ENCODE results near the gene PRRG2.

The PRRG2 gene

GRCh38 chr19:49557641-49558325 lies 23.3 kb upstream of the PRRG2 start:
- DNase-seq (ENCODE audit: low read depth): no peak

- DNase-seq (ENCODE audit: low read depth): no peak
Observed at GRCh38 chr19:49558591-49558990, 22.5 kb upstream of the PRRG2 start.

DNA sequence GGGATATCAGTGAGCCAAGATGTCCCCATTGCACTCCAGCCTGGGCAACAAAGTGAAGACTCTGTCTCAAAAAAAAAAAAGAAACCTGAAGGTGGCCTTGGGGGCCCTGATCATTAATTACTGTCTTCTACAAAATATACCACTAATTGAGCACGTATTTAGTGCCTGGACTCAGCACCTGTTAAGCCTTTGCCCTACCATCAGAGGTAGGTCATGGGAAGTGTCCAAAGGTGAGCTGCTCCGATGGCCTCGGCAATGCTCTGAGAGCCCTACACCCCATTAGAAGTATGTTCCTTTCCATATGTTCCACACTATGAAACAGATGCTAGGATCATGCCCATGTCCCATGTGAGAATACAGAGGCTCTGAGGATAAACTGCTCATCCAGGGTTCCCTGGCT lies 21.7 kb upstream of the PRRG2 start:
- DNase-seq (ENCODE audit: low read depth): no peak

DNA sequence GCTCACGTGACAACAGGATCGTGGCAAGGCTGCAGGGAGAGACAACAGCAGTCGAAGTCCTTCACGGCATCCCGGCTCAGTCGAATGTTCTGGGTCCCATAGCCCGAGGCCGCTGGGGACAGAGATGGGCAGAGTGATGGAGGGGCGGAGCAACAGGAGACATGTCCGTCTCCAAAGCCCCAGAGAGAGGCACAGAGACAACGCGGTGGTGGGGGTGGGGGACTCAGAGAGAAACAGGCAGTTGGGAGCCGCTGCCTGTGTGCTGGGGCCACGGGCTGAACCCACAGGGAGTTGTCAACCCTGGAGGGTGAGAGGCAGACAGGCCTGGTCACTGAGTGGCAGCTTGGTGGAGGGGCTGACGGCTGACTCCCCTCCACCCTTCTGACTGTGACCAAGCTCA lies 21.2 kb upstream of the PRRG2 start:
- DNase-seq (ENCODE audit: low read depth): no peak

- DNase-seq (ENCODE audit: low read depth): no peak
Observed at GRCh38 chr19:49560358-49560900, 20.7 kb upstream of the PRRG2 start.

- no peak for DNase-seq (ENCODE audit: low read depth)
Observed at GRCh38 chr19:49564616-49565045, 16.5 kb upstream of the PRRG2 start.

DNA sequence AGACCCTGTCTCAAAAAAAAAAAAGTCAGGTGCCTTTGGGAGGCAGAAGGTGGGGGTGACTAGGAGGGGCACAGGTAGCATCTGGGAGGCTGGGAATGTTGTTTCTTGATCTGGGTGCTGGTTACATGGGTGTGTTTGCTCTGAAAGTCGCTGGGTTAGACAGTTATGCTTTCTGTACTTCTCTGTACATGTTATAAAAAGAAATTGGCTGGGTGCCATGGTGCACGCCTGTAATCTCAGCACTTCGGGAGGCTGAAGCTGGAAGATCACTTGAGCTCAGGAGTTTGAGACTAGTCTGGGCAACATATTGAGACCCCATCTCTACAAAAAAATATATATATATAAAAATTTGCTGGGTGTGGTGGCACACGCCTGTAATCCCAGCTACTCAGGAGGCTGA lies 15.9 kb upstream of the PRRG2 start:
- DNase-seq (ENCODE audit: low read depth): no peak

DNA sequence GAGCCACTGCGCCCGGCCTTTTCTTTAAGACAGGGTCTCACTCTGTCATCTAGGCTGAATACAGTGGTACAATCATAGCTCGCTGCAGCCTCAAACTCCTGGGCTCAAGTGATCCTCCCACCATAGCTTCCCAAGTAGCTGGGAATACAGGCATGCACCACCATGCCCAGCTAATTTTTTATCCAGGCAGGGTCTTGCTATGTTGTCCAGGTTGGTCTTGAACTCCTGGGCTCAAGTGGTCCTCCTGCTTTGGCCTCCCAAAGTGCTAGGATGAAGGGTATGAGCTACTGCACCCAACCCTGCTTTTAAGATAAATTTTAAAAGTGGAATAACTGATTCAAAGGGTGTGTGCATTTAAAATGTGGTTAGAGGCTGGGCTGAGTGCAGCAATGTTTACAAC lies 14.8 kb upstream of the PRRG2 start:
- no peak for DNase-seq (ENCODE audit: low read depth)

GRCh38 chr19:49567861-49568441 lies 13.2 kb upstream of the PRRG2 start:
- no peak for DNase-seq (ENCODE audit: low read depth)

DNA sequence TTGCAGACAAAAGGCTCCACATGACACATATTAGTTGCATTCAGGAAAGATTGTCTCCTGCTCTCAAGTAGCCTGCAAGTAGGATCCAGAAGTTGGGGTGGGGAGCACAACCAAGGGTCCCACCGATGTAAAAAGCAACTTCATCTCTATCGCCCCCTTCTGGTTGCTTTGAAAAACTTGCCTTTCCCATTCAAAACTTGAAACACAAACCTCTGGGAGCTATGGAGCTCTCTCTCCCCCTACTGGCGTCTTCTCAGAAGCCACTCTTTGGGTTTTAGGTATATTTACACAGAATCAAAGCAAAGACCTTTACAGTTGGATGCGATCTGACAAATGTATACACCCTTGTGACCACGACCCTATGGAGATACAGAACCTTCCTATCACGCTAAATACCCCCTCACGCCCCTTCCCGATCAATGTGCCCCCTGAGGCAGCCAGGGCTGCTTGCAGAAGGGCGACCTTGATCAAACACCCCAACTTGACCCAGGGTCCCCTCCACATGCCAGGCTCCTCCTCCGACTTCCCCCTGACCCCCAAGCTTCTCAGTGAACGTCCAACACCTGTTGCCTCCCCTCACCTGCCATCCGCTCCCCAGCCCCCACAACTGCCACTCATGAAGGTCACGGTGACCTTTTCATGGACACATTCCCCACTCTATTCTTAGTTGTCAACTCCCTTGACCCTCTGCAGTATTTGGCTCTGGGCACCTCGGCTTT lies 10.8 kb upstream of the PRRG2 start:
- no peak for DNase-seq (ENCODE audit: low read depth)

DNA sequence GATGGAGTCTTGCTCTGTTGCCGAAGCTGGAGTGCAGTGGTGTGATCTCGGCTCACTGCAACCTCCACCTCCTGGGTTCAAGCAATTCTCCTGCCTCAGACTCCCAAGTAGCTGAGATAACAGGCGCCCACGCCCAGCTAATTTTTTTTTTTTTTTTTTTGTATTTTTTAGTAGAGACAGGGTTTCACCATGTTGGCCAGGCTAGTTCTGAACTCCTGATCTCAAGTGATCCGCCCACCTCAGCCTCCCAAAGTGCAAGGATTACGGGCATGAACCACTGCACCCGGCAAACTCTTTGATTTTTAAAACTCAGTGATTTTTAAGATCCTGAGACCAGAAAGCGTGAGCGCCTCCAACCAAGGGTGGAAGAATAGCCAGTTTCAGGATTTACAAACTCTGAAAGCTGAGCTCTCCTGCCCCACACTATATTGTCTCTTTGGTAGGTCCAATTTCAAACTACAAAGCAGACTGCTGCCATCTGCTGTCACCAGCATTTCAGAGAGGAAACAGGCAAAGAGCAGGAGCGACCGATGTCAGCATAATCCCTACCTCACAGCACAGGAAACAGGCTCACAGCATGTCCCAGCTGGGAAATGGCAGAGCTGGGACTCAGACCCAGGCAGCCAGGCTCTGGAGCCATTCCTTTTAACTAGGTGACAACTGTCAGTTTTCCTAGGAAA lies 10.0 kb upstream of the PRRG2 start:
- no peak for DNase-seq (ENCODE audit: low read depth)

DNA sequence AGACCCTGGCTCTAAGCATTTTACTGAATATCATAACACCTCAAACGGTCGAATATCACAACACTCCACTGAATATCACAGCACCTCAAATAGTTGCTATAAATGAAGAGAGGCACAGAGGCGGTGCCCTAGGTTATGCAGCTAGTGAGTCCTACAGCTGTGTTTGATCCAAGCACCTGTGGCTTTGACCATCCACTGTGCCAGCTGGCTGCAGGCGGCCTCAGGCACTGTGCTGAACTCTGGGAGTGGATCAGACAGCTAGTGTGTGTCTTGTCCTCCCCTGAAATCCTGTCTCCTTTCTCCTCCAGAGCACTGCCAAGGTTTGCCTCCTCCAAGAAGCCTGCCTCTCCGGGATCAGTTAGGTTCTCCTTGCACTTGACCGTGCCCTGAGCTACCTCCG lies 8.1 kb upstream of the PRRG2 start:
- DNase-seq (ENCODE audit: low read depth): no peak

GRCh38 chr19:49573425-49573824 lies 7.7 kb upstream of the PRRG2 start:
- no peak for DNase-seq (ENCODE audit: low read depth)

- DNase-seq (ENCODE audit: low read depth): no peak
Observed at GRCh38 chr19:49574206-49574755, 6.8 kb upstream of the PRRG2 start.

DNA sequence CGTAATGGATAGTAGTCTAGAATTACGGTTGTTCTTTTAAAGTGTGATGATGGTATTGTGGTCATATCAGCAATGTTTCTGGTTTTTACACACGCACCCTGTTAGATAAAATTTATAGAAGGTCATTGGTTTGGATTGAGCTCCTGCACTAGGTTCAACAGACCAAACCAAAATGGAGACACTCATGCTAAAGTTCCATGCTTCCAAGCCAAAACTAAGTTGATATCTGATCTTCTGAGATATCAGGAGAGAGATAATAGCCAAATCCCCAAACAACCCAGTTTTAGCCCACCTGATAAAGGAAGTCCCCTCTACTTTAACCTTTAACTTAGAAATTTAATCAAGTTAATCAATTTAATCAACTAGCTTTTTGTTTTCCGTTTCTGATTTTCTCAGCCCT lies 1.9 kb upstream of the PRRG2 start:
- no peak for DNase-seq (ENCODE audit: low read depth)

DNA sequence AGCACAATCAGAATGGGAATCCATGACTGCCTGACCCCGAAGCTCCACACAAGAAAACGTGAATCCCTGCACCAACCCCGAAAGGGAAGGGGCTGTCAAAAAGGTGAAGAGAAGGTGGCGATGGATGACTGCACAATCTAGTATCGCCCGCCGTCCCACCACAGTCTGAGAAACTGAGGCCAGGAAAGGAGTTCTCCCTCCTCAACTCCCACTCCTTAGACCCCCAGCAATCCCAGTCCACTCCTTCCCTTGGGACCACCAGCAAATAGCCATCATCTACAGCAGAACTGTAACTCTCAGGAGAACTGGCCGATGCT lies 1.2 kb upstream of the PRRG2 start:
- no peak for DNase-seq (ENCODE audit: low read depth)

DNA sequence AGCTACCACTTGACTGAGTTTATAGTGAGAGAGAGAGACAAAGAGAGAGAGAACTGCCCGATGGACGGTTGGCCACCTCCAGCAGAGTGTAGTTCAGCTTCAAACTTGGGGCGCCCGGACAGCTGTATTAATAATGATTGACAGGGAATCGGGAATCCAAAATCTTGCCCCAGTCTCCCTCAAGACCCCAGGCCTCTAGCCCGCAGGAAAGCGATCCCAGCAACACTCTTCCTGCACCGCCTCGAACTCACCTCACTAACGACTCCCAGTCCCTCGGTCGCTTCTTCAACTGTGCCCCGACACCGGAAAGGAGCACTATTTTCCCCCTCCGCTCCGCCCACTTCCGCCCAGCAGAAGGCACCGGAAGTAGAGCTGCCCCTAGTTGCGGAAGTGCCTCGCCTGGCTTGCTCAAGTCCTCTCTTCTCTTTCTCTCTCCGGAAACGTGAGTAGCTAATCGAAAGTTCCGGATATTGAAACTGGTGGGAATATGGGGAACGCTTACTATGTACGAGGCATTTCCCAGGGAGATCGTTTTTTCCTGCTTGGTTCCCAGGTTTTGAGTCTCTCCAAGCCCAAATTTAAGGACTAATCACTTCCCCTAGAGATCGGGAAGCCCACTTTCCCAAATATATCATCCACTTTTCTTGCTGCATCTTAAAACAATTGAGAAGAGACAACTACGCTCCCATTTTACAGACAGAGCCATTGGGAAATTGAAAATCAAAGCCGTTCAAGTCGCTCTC lies 681 bp upstream of the PRRG2 start, which contains the start of gene NOSIP:
TSS of gene NOSIP (minus strand) at position 293 of the 743 bp plus-strand sequence. CDS start 19,865 bp downstream, outside the sequence.
- DNase-seq (ENCODE audit: low read depth): peak; percentile 93

GRCh38 chr19:49583239-49583638 lies 2.1 kb downstream of the PRRG2 start:
- DNase-seq (ENCODE audit: low read depth): no peak

DNA sequence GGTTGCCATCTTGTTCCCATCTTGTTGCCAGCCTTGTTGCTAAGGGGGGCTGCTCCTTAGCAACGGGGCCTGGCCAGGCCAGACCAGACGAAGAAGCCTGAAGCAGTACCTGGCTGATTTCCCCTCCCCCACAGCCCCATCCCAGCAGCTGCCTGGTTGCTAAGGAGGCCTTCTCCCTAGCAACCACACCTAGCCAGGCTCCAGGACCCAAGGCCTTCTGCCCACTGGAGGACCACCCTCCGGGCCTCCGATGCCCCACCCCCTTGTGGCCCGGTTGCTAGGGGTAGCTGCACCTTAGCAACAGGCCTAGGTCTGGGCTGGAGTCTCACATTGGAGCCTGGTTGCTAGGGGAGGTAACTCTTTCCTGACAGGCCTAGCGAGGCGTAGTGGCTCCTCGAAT lies 3.9 kb downstream of the PRRG2 start:
- no peak for DNase-seq (ENCODE audit: low read depth)

DNA sequence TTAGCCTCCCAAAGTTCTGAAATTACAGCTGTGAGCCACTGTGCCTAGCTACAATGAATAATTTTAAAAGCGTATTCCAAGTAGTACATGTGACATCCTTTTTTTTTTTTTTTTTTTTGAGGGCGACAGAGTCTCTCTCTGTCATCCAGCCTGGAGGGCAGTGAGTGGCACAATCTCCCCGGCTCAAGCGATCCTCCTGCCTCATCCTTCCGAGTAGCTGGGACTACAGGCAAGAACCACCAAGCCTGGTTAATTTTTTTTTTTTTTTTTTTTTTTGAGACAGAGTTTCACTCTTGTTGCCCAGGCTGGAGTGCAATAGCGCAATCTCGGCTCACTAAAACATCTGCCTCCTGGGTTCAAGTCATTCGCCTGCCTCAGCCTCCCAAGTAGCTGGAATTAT lies 6.1 kb downstream of the PRRG2 start:
- no peak for DNase-seq (ENCODE audit: low read depth)

- DNase-seq (ENCODE audit: low read depth): no peak
Observed at GRCh38 chr19:49588365-49589122, 7.4 kb downstream of the PRRG2 start.

All from stimulated activated CD8-positive, alpha-beta memory T cell treated with anti-CD3 and anti-CD28 coated beads, Interleukin-12 subunit alpha, Interleukin-12 subunit beta, amount 100 ng/mL, for 1 hour (primary cell).